ENCODE measurements around the gene REL.
"Not testable (repeated sequence)": the region's sequence is repeated elsewhere in the genome, so short reads cannot be mapped to it uniquely, and the experiment has no call there.

DNA sequence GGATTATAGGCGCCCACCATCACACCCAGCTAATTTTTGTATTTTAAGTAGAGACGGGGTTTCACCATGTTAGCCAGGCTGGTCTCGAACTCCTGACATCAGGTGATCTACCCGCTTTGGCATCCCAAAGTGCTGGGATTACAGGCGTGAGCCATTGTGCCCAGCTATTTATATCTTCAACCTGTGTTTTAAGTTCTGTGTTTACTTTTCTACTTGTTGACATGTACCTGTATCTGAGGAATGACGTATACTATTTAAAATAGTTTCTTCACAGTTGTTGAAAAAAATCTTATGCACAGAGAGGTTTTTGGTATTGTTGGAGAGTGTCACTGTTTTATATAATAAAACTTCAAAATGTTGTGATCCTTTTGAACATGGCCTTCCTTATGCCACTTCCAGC is 19.9 kb downstream of the REL start:
- not testable (repeated sequence) for TF ChIP-seq JUNB (CRISPR knock-in tag; conservative IDR thresholded peaks at IDR 0.05); SP1 (CRISPR knock-in tag; IDR thresholded peaks at IDR 0.05); ZNF274 (IDR thresholded peaks at IDR 0.05; ENCODE audit: borderline replicate concordance, low read depth, low read length); POLR2A (conservative IDR thresholded peaks at IDR 0.05); ZNF146 (CRISPR knock-in tag; IDR thresholded peaks at IDR 0.05; ENCODE audit: unreplicated experiment); BMI1 (IDR thresholded peaks at IDR 0.05; ENCODE audit: low read length); ILF3 (IDR thresholded peaks at IDR 0.05; ENCODE audit: borderline replicate concordance); POLR2AphosphoS5 (IDR thresholded peaks at IDR 0.05; ENCODE audit: control insufficient read depth, insufficient read depth, low read depth, low read length); SP2 (IDR thresholded peaks at IDR 0.05; ENCODE audit: extremely low read depth, low read depth, low read length, poor library complexity, severe bottlenecking)
- TF ChIP-seq, protein P1, sequence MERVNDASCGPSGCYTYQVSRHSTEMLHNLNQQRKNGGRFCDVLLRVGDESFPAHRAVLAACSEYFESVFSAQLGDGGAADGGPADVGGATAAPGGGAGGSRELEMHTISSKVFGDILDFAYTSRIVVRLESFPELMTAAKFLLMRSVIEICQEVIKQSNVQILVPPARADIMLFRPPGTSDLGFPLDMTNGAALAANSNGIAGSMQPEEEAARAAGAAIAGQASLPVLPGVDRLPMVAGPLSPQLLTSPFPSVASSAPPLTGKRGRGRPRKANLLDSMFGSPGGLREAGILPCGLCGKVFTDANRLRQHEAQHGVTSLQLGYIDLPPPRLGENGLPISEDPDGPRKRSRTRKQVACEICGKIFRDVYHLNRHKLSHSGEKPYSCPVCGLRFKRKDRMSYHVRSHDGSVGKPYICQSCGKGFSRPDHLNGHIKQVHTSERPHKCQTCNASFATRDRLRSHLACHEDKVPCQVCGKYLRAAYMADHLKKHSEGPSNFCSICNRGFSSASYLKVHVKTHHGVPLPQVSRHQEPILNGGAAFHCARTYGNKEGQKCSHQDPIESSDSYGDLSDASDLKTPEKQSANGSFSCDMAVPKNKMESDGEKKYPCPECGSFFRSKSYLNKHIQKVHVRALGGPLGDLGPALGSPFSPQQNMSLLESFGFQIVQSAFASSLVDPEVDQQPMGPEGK (CRISPR knock-in tag; IDR thresholded peaks at IDR 0.05; ENCODE audit: borderline replicate concordance), result not testable (repeated sequence)
- TF ChIP-seq, protein P2, sequence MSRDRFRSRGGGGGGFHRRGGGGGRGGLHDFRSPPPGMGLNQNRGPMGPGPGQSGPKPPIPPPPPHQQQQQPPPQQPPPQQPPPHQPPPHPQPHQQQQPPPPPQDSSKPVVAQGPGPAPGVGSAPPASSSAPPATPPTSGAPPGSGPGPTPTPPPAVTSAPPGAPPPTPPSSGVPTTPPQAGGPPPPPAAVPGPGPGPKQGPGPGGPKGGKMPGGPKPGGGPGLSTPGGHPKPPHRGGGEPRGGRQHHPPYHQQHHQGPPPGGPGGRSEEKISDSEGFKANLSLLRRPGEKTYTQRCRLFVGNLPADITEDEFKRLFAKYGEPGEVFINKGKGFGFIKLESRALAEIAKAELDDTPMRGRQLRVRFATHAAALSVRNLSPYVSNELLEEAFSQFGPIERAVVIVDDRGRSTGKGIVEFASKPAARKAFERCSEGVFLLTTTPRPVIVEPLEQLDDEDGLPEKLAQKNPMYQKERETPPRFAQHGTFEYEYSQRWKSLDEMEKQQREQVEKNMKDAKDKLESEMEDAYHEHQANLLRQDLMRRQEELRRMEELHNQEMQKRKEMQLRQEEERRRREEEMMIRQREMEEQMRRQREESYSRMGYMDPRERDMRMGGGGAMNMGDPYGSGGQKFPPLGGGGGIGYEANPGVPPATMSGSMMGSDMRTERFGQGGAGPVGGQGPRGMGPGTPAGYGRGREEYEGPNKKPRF (IDR thresholded peaks at IDR 0.05; ENCODE audit: low read depth, low read length), result not testable (repeated sequence)
- TF ChIP-seq, protein P3, sequence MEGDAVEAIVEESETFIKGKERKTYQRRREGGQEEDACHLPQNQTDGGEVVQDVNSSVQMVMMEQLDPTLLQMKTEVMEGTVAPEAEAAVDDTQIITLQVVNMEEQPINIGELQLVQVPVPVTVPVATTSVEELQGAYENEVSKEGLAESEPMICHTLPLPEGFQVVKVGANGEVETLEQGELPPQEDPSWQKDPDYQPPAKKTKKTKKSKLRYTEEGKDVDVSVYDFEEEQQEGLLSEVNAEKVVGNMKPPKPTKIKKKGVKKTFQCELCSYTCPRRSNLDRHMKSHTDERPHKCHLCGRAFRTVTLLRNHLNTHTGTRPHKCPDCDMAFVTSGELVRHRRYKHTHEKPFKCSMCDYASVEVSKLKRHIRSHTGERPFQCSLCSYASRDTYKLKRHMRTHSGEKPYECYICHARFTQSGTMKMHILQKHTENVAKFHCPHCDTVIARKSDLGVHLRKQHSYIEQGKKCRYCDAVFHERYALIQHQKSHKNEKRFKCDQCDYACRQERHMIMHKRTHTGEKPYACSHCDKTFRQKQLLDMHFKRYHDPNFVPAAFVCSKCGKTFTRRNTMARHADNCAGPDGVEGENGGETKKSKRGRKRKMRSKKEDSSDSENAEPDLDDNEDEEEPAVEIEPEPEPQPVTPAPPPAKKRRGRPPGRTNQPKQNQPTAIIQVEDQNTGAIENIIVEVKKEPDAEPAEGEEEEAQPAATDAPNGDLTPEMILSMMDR (IDR thresholded peaks at IDR 0.05 in 2 of 3, conservative IDR thresholded peaks at IDR 0.05 in 1 of 3; ENCODE audit: insufficient read depth in 2 of 3, low read depth in 1 of 3, low read length in 3 of 3), result not testable (repeated sequence)
